IPS DF 4.7 (cell line): Measurements from ENCODE around the gene FBXW12.

ENCODE experiments used
- DNase-seq: peaks from one replicate; pipeline ENCODE4 v3.0.0-alpha.2; 2013; ENCODE audit warnings: low spot score; ENCODE audit errors: extremely low read depth

The FBXW12 gene

GRCh38 chr3:48419149-48419548 lies 47.1 kb downstream of the FBXW12 start:
- DNase-seq = no peak

- no peak for DNase-seq
These were observed 47.6 kb downstream of the FBXW12 start for GRCh38 chr3:48419597-48419996.

GRCh38 chr3:48420561-48420960 lies 48.5 kb downstream of the FBXW12 start:
- DNase-seq = no peak

GRCh38 chr3:48422272-48422671 lies 50.3 kb downstream of the FBXW12 start:
- DNase-seq = no peak

GRCh38 chr3:48422681-48423080 lies 50.7 kb downstream of the FBXW12 start:
- no peak for DNase-seq

- no peak for DNase-seq
These were observed 51.3 kb downstream of the FBXW12 start for GRCh38 chr3:48423241-48423882.

GRCh38 chr3:48423883-48424695 lies 52.1 kb downstream of the FBXW12 start:
- DNase-seq = no peak

GRCh38 chr3:48425281-48425812 lies 53.3 kb downstream of the FBXW12 start:
- no peak for DNase-seq

GRCh38 chr3:48426401-48426909 lies 54.4 kb downstream of the FBXW12 start:
- no peak for DNase-seq

- no peak for DNase-seq
These were observed 55.1 kb downstream of the FBXW12 start for GRCh38 chr3:48426944-48427629.

GRCh38 chr3:48427630-48427962 lies 55.6 kb downstream of the FBXW12 start:
- DNase-seq = no peak

GRCh38 chr3:48428088-48428571 lies 56.1 kb downstream of the FBXW12 start:
- no peak for DNase-seq

- DNase-seq = no peak
These were observed 56.7 kb downstream of the FBXW12 start for GRCh38 chr3:48428572-48429316.

- DNase-seq = no peak
These were observed 57.4 kb downstream of the FBXW12 start for GRCh38 chr3:48429317-48429959.

GRCh38 chr3:48429960-48430707 lies 58.1 kb downstream of the FBXW12 start, which contains the start of gene PLXNB1:
PLXNB1 (minus strand) TSS chr3:48430086; CDS start chr3:48424611, 5,475 bp downstream.
- peak; percentile 83 for DNase-seq

- DNase-seq = no peak
These were observed 58.7 kb downstream of the FBXW12 start for GRCh38 chr3:48430708-48431101.

GRCh38 chr3:48431224-48432029 lies 59.4 kb downstream of the FBXW12 start:
- DNase-seq = no peak

GRCh38 chr3:48432411-48433371 lies 60.7 kb downstream of the FBXW12 start:
- DNase-seq = no peak
